GM12878 (cell line): Measurements from ENCODE around the gene ELK3. TPM values are rescaled to one million over a fixed set of nuclear protein-coding genes. Genes with fewer than 3 reads are reported as not detected.

Experiments
- ATAC-seq: fragments of 200-7000 bp; cut with Tn5 transposase; 3 replicates; pipeline ENCODE4 v1.9.1; 2020; ENCODE audit warnings: mild to moderate bottlenecking, moderate library complexity
- BruUV-seq: library from RNA; stranded (reverse); fragments of 400-500 nt; replicated peaks from 2 replicates; lab custom pipeline; 2021; lab: Mats Ljungman, UMichigan
- CTCF ChIA-PET: fragments of 300-600 bp; sonication (Branson Sonifier 250); formaldehyde crosslinking; extraction: SDS; loops from one replicate; lab custom pipeline; 2021; ENCODE audit warnings: inconsistent platforms; lab: Yijun Ruan, JAX
- POLR2A ChIA-PET: fragments of 350-600 bp; formaldehyde crosslinking; extraction: SDS; loops from one replicate; lab custom pipeline; 2021; ENCODE audit warnings: inconsistent platforms; lab: Charles Lee
- RAD21 ChIA-PET: fragments of 300-600 bp; sonication (Branson Sonifier 250); formaldehyde crosslinking; loops from one replicate; lab custom pipeline; 2023; ENCODE audit warnings: antibody characterized with exemption; ENCODE audit not compliant: unreplicated experiment; lab: Charles Lee
- SMC1A ChIA-PET: fragments of 300-600 bp; sonication (Branson Sonifier 250); formaldehyde crosslinking; loops from one replicate; lab custom pipeline; 2023; ENCODE audit not compliant: unreplicated experiment, uncharacterized antibody; lab: Charles Lee
- DNase-seq: peaks from one replicate; pipeline ENCODE4 v3.0.0-alpha.2; 2011; ENCODE audit warnings: low read depth, low spot score
- FAIRE-seq: peaks from 3 replicates; lab custom pipeline; 2011; peaks lifted over from hg19 to GRCh38; lab: Jason Lieb, UNC
- H2AFZ ChIP-seq: 2 replicates; pipeline ENCODE4 v1.6.0; 2011; ENCODE audit warnings: low read depth, low read length, control low read depth; ENCODE audit not compliant: control insufficient read depth
- H3K27ac ChIP-seq: 2 replicates; pipeline ENCODE4 v1.5.1; 2011; ENCODE audit warnings: control low read depth; ENCODE audit not compliant: control insufficient read depth, insufficient read depth
- H3K27me3 ChIP-seq, 2 experiments: replicated peaks in 1 of 2; 2 replicates each; pipeline versions ENCODE4 v1.6.0 to v1.6.1; 2011; ENCODE audit warnings: low read length in 1 of 2; ENCODE audit not compliant: control insufficient read depth in 2 of 2, insufficient read depth in 2 of 2
- H3K36me3 ChIP-seq, 2 experiments: 2 replicates each; pipeline ENCODE4 v1.5.1; 2011; ENCODE audit warnings: low read length in 1 of 2; ENCODE audit not compliant: control insufficient read depth in 2 of 2, insufficient read depth in 2 of 2
- H3K4me1 ChIP-seq: 2 replicates; pipeline ENCODE4 v1.6.1; 2011; ENCODE audit warnings: mild to moderate bottlenecking, low read length, moderate library complexity, mixed read lengths; ENCODE audit not compliant: control insufficient read depth, insufficient read depth
- H3K4me2 ChIP-seq: 2 replicates; pipeline ENCODE4 v1.6.0; 2011; ENCODE audit warnings: control low read depth; ENCODE audit not compliant: control insufficient read depth, insufficient read depth
- H3K4me3 ChIP-seq: fragments of 200-600 bp; sonication (generic); 2 replicates; pipeline ENCODE4 v1.5.1; 2016
- H3K79me2 ChIP-seq: 2 replicates; pipeline ENCODE4 v1.6.0; 2011; ENCODE audit warnings: low read length; ENCODE audit not compliant: control insufficient read depth, insufficient read depth
- H3K9ac ChIP-seq: 2 replicates; pipeline ENCODE4 v1.8.0; 2011; ENCODE audit warnings: low read length, control low read depth, mixed read lengths; ENCODE audit not compliant: control insufficient read depth, insufficient read depth
- H3K9me3 ChIP-seq: replicated peaks from 3 replicates; pipeline ENCODE4 v1.5.1; 2011; ENCODE audit warnings: mild to moderate bottlenecking, low read length; ENCODE audit not compliant: control insufficient read depth, insufficient read depth
- H4K20me1 ChIP-seq: 2 replicates; pipeline ENCODE4 v1.6.0; 2011; ENCODE audit not compliant: control insufficient read depth, insufficient read depth
- GABPA ChIP-seq: IDR thresholded peaks from 2 replicates; pipeline ENCODE4 v1.6.1; 2014; ENCODE audit warnings: antibody characterized with exemption, low read depth, mild to moderate bottlenecking, inconsistent platforms
- NBN ChIP-seq: fragments of 450-650 bp; IDR thresholded peaks from 2 replicates; pipeline ENCODE4 v1.6.1; 2016
- ZNF24 ChIP-seq: fragments of 450-650 bp; IDR thresholded peaks from 2 replicates; pipeline ENCODE4 v1.6.1; 2017; ENCODE audit warnings: antibody characterized with exemption, mild to moderate bottlenecking
- ZNF274 ChIP-seq: IDR thresholded peaks from one replicate; pipeline ENCODE4 v1.8.0; 2011; ENCODE audit not compliant: insufficient read length, insufficient read depth
- WGBS: methylation state at CpG from one replicate; pipeline ENCODE4 v1.1.6; 2016; ENCODE audit warnings: low lambda C conversion rate; ENCODE audit not compliant: insufficient replicate concordance, insufficient coverage; ENCODE audit errors: missing lambda C conversion rate; 5-methylcytosine and 5-hydroxymethylcytosine counted together
- in situ Hi-C: fragments of 300-500 bp; cut with MboI; formaldehyde crosslinking; loops from 9 replicates; pipeline ENCODE4 v1.14.3; 2018; ENCODE audit warnings: mixed read lengths
- intact Hi-C: fragments of 100-400 bp; cut with micrococcal nuclease; formaldehyde crosslinking; loops from one replicate; pipeline ENCODE4 v1.14.2; 2022; ENCODE audit not compliant: unreplicated experiment
- polyA plus RNA-seq, 11 experiments: library from polyadenylated mRNA; depleted of rRNA in 4 of 11; unstranded in 6 of 11; stranded (reverse) in 5 of 11; fragments of >200 nt; fragmentation: Nextera tagmentation in 4 of 11; fragmentation: Illumina TruSeq in 1 of 11; extraction: Ambion mirVana in 4 of 11; extraction: Trizol in 1 of 11; gene quantifications; 1 replicate in 1 of 11; 2 replicates in 10 of 11; pipeline versions ENCODE4 v1.2.1 to v1.2.3, GENCODE V29; 2011 to 2016; ENCODE audit warnings: inconsistent platforms in 2 of 11, missing spikeins in 2 of 11, low read depth in 1 of 11
- total RNA-seq, 4 experiments: library from RNA; depleted of rRNA in 3 of 4; stranded (reverse); fragments of >200 nt in 3 of 4; fragmentation: Illumina TruSeq in 1 of 4; extraction: Trizol in 1 of 4; gene quantifications; 2 replicates each; pipeline versions ENCODE4 v1.2.1 to v1.2.3, GENCODE V29; 2013 to 2021
- TF ChIP-seq, protein P1 (sequence below): IDR thresholded peaks from 2 replicates; pipeline ENCODE4 v1.6.1; 2012; ENCODE audit warnings: mild to moderate bottlenecking, low read depth, low read length

The ELK3 gene
- total and polyA plus RNA-seq, 10 of the 15 experiments (the other 5 are each of a cell fraction or from before 2014, with no cell fraction given) = 0.37 to 4.8 (median 0.88) TPM

DNA sequence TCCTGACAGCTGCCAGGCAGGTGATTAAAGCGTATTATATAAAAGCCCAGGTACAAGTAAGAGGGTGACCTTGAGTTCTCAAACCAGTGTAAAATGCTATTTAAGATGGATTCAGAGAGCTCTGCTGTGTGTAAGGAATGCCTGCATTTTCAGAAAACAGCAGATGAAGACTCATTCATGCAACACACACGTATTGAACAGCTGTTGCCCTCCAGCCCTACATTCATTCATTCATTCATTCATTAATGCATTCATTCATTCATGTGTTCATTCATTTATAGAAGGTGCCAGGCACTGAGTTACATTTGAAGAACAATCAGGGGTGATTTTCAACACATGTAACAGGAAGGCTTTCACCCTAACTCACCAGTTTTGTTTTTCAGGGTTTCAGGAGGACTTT, 27.4 kb upstream of the ELK3 start:
- in situ Hi-C loops = no loop called here
- Histone ChIP-seq H3K36me3 (no peaks in the 10 kb centered on the region), H3K27ac (no peak overlapping the region), H3K9me3 (no peaks in the 10 kb centered on the region), H3K4me3 (no peak overlapping the region), H3K9ac (no peak overlapping the region), H4K20me1 (no peaks in the 10 kb centered on the region), H3K27me3 (no peaks in the 10 kb centered on the region; a peak in 2 of 4 replicates), H3K4me2 (no peak overlapping the region), H3K79me2 (no peaks in the 10 kb centered on the region), H3K4me1 (no peaks in the 10 kb centered on the region), H2AFZ (no peak overlapping the region)
- intact Hi-C loops = no loop called here
- BruUV-seq = no TSS peak
- 25% methylated on average over 2 of the region's 2 CpGs for WGBS
- DNase-seq (no peak), ATAC-seq (no peak), FAIRE-seq (no peak)
- RAD21 ChIA-PET = interaction anchor here (1.1 kb wide), 1 partner anchor 56 kb away, joined by 3 read pairs; no protein-coding TSS in a partner anchor
- SMC1A ChIA-PET = interaction anchor here (0.6 to 0.7 kb wide), 2 partner anchors 9 to 235 kb away, joined by 3 read pairs; no protein-coding TSS in a partner anchor
- CTCF ChIA-PET = no interaction called here
- POLR2A ChIA-PET = no interaction called here
- TF ChIP-seq ZNF24 (peak; percentile 52; the same call in 1 of the 2 replicates), GABPA (no peak)

DNA sequence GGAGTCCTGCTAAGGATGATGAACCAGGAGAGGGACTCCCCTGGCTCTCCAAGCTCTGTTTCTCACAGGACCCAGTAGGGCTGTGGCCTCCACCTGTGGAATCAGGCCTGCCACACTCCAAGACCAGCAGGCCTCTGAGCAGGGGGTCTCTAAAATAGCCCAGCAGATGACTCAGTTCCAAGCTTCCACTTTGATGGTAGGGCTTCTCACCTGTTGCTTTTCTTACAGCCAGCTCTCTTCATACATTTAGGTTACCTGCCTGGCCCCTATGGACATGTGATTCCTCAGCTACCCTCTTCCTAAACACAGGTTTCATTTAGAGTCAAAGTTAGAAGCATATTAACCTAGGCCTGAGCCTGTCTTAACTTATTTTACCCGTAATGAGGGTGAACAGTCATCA, 26.7 kb upstream of the ELK3 start:
- no peak overlapping the region for H3K4me2 ChIP-seq
- H4K20me1 ChIP-seq = no peaks in the 10 kb centered on the region
- H3K9ac ChIP-seq = no peak overlapping the region
- no peaks in the 10 kb centered on the region for H3K9me3 ChIP-seq
- intact Hi-C loops = no loop called here
- H3K4me1 ChIP-seq = no peaks in the 10 kb centered on the region
- no peaks in the 10 kb centered on the region for H3K79me2 ChIP-seq
- ChIA-PET CTCF (interaction anchor here (0.9 to 1.0 kb wide), 2 partner anchors 32 to 48 kb away, joined by 3 to 4 read pairs; no protein-coding TSS in a partner anchor), POLR2A (no interaction called here), SMC1A (no interaction called here), RAD21 (interaction anchor here (1.1 kb wide), 1 partner anchor 57 kb away, joined by 3 read pairs; no protein-coding TSS in a partner anchor)
- no peak for FAIRE-seq
- ATAC-seq = no peak
- H3K27me3 ChIP-seq = no peaks in the 10 kb centered on the region; a peak in 2 of 4 replicates
- BruUV-seq = no TSS peak
- WGBS = 74% methylated on average over 1 of the region's 1 CpG
- DNase-seq = no peak
- H3K27ac ChIP-seq = no peak overlapping the region
- in situ Hi-C loops = no loop called here
- no peaks in the 10 kb centered on the region for H3K36me3 ChIP-seq
- TF ChIP-seq, protein P1, sequence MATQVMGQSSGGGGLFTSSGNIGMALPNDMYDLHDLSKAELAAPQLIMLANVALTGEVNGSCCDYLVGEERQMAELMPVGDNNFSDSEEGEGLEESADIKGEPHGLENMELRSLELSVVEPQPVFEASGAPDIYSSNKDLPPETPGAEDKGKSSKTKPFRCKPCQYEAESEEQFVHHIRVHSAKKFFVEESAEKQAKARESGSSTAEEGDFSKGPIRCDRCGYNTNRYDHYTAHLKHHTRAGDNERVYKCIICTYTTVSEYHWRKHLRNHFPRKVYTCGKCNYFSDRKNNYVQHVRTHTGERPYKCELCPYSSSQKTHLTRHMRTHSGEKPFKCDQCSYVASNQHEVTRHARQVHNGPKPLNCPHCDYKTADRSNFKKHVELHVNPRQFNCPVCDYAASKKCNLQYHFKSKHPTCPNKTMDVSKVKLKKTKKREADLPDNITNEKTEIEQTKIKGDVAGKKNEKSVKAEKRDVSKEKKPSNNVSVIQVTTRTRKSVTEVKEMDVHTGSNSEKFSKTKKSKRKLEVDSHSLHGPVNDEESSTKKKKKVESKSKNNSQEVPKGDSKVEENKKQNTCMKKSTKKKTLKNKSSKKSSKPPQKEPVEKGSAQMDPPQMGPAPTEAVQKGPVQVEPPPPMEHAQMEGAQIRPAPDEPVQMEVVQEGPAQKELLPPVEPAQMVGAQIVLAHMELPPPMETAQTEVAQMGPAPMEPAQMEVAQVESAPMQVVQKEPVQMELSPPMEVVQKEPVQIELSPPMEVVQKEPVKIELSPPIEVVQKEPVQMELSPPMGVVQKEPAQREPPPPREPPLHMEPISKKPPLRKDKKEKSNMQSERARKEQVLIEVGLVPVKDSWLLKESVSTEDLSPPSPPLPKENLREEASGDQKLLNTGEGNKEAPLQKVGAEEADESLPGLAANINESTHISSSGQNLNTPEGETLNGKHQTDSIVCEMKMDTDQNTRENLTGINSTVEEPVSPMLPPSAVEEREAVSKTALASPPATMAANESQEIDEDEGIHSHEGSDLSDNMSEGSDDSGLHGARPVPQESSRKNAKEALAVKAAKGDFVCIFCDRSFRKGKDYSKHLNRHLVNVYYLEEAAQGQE = no peak
- TF ChIP-seq ZNF274 (no peak), NBN (no peak)
- no peak overlapping the region for H3K4me3 ChIP-seq
- H2AFZ ChIP-seq = no peak overlapping the region
